T-cell (primary cell): Measurements from ENCODE around the gene CAMK1D. TPM values are rescaled to one million over a fixed set of nuclear protein-coding genes. Genes with fewer than 3 reads are reported as not detected.
A peak's percentile ranks its signal among the peaks of the same experiment; 100 is the strongest.

ENCODE experiments used
- ATAC-seq, 4 experiments: fragments of 200-7000 bp in 3 of 4; fragments of 150-1000 bp in 1 of 4; cut with Tn5 transposase; replicated peaks in 1 of 4; 1 replicate in 3 of 4; 2 replicates in 1 of 4; pipeline ENCODE4 v1.10.0; 2021; ENCODE audit warnings: moderate library complexity in 3 of 4, mild to moderate bottlenecking in 2 of 4, moderate number of reproducible peaks in 1 of 4
- CTCF ChIA-PET, 2 donors: fragments of 300-600 bp; sonication (Branson Sonifier 250); formaldehyde crosslinking; loops; one replicate each; lab custom pipeline; 2022; ENCODE audit warnings: antibody characterized with exemption in 2 of 2; lab: Charles Lee
- POLR2A ChIA-PET, 2 donors: fragments of 300-600 bp; sonication (Branson Sonifier 250); formaldehyde crosslinking; loops; one replicate each; lab custom pipeline; 2022; ENCODE audit warnings: antibody characterized with exemption in 2 of 2; lab: Charles Lee
- DNase-seq, 35 experiments: peaks; one replicate each; pipeline versions ENCODE4 v3.0.0 to v3.0.0-alpha.2; 2013 to 2023
- H3K27ac ChIP-seq: one replicate; pipeline ENCODE4 v1.5.1; 2013; ENCODE audit warnings: low read length
- H3K27me3 ChIP-seq, 2 experiments: replicated peaks in 1 of 2; 1 replicate in 1 of 2; 2 replicates in 1 of 2; pipeline versions ENCODE4 v1.6.1 to v1.7.0; 2013; ENCODE audit warnings: low read length in 1 of 2, mixed read lengths in 1 of 2; ENCODE audit not compliant: control insufficient read depth in 2 of 2, insufficient read depth in 2 of 2; ENCODE audit errors: extremely low read depth in 1 of 2
- H3K36me3 ChIP-seq, 2 donors: 1 replicate in 1 of 2; 2 replicates in 1 of 2; pipeline versions ENCODE4 v1.6.1 to v1.7.0; 2013; ENCODE audit warnings: low read length in 1 of 2; ENCODE audit not compliant: control insufficient read depth in 2 of 2, insufficient read depth in 1 of 2; ENCODE audit errors: extremely low read depth in 1 of 2
- H3K4me1 ChIP-seq, 2 experiments: 1 replicate in 1 of 2; 2 replicates in 1 of 2; pipeline versions ENCODE4 v1.6.1 to v1.7.0; 2013; ENCODE audit warnings: low read length in 2 of 2, mixed read lengths in 1 of 2; ENCODE audit not compliant: insufficient read depth in 2 of 2, control insufficient read depth in 1 of 2; ENCODE audit errors: extremely low read depth in 1 of 2
- H3K4me3 ChIP-seq, 2 donors: 1 replicate in 1 of 2; 2 replicates in 1 of 2; pipeline versions ENCODE4 v1.5.1 to v1.7.0; 2013; ENCODE audit warnings: mild to moderate bottlenecking in 2 of 2, low read length in 1 of 2, moderate library complexity in 1 of 2; ENCODE audit not compliant: control insufficient read depth in 1 of 2; ENCODE audit errors: extremely low read depth in 1 of 2
- H3K9me3 ChIP-seq: 2 replicates; pipeline ENCODE4 v1.7.0; 2013
- H3K27ac Mint-ChIP-seq, 2 donors: one replicate each; pipeline ENCODE4 v1.8.0; 2020 to 2021; ENCODE audit warnings: mild to moderate bottlenecking in 2 of 2, mixed read lengths in 2 of 2
- H3K27me3 Mint-ChIP-seq, 2 donors: one replicate each; pipeline ENCODE4 v1.8.0; 2021 to 2022; ENCODE audit warnings: mixed read lengths in 2 of 2
- H3K36me3 Mint-ChIP-seq: one replicate; pipeline ENCODE4 v1.8.0; 2021; ENCODE audit warnings: mixed read lengths
- H3K4me1 Mint-ChIP-seq, 3 donors: one replicate each; pipeline ENCODE4 v1.8.0; 2020 to 2022; ENCODE audit warnings: mixed read lengths in 3 of 3, mild to moderate bottlenecking in 1 of 3
- H3K4me3 Mint-ChIP-seq, 3 donors: one replicate each; pipeline ENCODE4 v1.8.0; 2020 to 2022; ENCODE audit warnings: mild to moderate bottlenecking in 3 of 3, mixed read lengths in 3 of 3, moderate library complexity in 3 of 3
- H3K9me3 Mint-ChIP-seq, 3 donors: one replicate each; pipeline ENCODE4 v1.8.0; 2020 to 2022; ENCODE audit warnings: mixed read lengths in 3 of 3
- WGBS: methylation state at CpG from one replicate; pipeline ENCODE4 v1.1.5; 2013; ENCODE audit warnings: missing lambda C conversion rate; ENCODE audit not compliant: insufficient coverage; 5-methylcytosine and 5-hydroxymethylcytosine counted together
- total RNA-seq, 35 experiments: library from RNA in 6 of 35; stranded (reverse) in 6 of 35; fragments of 120-200 nt in 1 of 35; gene quantifications; one replicate each; pipeline versions ENCODE4 v1.2.1 to v1.2.4 and lab custom pipeline; 2013 to 2026

Gene CAMK1D
- total RNA-seq, 5 donors from 2014 or later (not counting 1 experiment from before 2014, with no cell fraction given) = 16.8 to 31.3 (median 23.6) TPM

DNA sequence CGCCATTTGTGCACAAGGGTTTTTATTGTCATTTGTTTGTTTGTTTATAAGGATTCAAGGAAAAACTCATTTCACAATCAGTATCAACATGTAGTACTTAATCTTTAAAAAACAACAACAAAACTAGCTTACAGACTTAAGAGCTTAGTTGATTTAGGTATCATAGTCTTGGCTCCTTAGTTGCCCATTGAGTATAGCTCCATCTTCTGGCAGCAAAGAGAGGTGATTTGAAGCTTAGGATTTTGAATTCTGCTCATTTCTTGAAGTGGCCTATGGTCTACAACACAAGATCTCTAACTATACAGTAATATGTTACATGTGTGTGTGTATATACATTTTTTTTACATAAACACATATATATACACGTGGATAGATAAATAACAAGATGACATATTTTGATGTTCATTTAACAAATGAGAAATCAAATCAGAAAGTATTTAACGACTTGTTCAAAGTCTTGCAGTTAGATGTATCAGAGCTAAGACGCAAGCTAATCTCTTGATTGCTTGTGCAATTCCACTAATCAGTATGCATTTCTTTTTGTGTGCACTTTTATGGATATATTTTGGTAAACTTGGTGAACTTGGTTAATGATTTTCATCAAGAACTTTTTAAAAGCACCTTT is 307.3 kb downstream of the CAMK1D start:
- Histone ChIP-seq H3K27ac (no peak overlapping the region), H3K9me3 (no peaks in the 10 kb centered on the region), H3K27me3 (no peaks in the 10 kb centered on the region), H3K4me3 (no peak overlapping the region), H3K36me3 (peaks cover 0 to 5% of the 10 kb centered on the region in 2 donors), H3K4me1 (peaks cover 0 to 5% of the 10 kb centered on the region in 2 experiments)
- Mint-ChIP-seq H3K4me3 (no peak overlapping the region), H3K9me3 (peaks cover 0 to 7% (median 0%) of the 10 kb centered on the region in 3 donors), H3K27ac (no peak overlapping the region), H3K36me3 (peaks cover 22% of the 10 kb centered on the region), H3K27me3 (no peaks in the 10 kb centered on the region), H3K4me1 (peaks cover 6 to 7% (median 7%) of the 10 kb centered on the region in 3 donors)
- DNase-seq (peak in 3 of 35 experiments; percentile 10 to 67 (median 12)), ATAC-seq (peak; percentile 57 to 68 (median 62))
- CTCF ChIA-PET = interaction anchor here (0.5 to 3.0 kb wide), 52 partner anchors 9 to 477 kb away, joined by 3 to 68 read pairs (median 4); partner anchors contain the start of genes CDC123 (in 1 of the 2) and NUDT5 (in 1 of the 2)
- WGBS = no CpG with 5 or more reads among the region's 4 CpGs
- POLR2A ChIA-PET = interaction anchor here (0.5 to 0.7 kb wide), 4 partner anchors 56 to 379 kb away, joined by 3 to 8 read pairs (median 4); no protein-coding TSS in a partner anchor

DNA sequence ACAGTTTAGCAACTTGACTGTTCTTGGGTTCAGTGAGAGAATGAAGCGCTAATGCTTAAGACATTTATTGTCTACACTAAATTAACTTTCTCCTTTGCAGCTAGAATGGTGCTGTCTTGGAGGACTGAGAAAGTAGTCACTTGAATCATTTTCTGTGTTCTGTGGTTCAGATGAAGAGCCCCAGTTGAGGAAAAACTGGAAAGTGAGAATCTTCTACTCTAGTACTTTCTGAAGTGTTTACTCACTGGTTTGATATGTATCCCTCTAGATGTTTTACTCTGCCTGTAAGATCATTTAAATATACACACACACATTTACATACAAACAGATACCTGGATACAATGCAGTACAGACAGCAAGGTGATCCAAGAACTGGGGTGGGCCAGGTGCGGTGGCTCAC is 308.1 kb downstream of the CAMK1D start:
- H3K36me3 Mint-ChIP-seq = peaks cover 22% of the 10 kb centered on the region
- DNase-seq (no peak), ATAC-seq (no peak)

DNA sequence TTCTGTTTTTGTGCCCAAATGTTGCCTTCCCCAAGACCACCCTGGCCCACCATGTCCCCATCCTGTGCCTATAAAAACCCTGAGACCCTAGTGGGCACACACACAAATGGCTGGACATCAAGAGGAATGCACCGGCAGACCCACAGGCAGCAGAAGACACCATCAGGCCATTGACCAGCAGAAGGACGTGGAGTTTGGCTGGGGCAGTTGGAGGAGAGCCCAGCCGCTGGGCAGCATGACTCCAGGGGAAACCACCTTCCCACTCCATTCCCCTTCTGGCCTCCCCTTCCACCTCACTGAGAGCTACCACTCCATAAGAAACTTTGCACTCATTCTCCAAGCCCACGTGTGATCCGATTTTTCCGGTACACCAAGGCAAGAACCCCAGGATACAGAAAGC is 309.2 kb downstream of the CAMK1D start:
- Histone ChIP-seq H3K4me1 (peaks cover 0 to 5% of the 10 kb centered on the region in 2 experiments), H3K27me3 (no peaks in the 10 kb centered on the region), H3K9me3 (no peaks in the 10 kb centered on the region), H3K27ac (no peak overlapping the region), H3K36me3 (peaks cover 0 to 5% of the 10 kb centered on the region in 2 donors), H3K4me3 (no peak overlapping the region)
- peaks cover 16% of the 10 kb centered on the region for H3K36me3 Mint-ChIP-seq
- peaks cover 0 to 5% (median 0%) of the 10 kb centered on the region in 3 donors for H3K9me3 Mint-ChIP-seq
- ATAC-seq = no peak
- no peak overlapping the region for H3K27ac Mint-ChIP-seq
- CTCF ChIA-PET = interaction anchor here (0.5 to 2.4 kb wide), 2 partner anchors 444 to 453 kb away, joined by 4 to 17 read pairs; no protein-coding TSS in a partner anchor
- POLR2A ChIA-PET = no interaction called here
- peaks cover 6 to 7% (median 7%) of the 10 kb centered on the region in 3 donors for H3K4me1 Mint-ChIP-seq
- no peak overlapping the region for H3K4me3 Mint-ChIP-seq
- no peak for DNase-seq
- H3K27me3 Mint-ChIP-seq = no peaks in the 10 kb centered on the region
- WGBS = 100% methylated on average over 2 of the region's 6 CpGs

More for the DNA sequence above, 308.1 kb downstream of the CAMK1D start:
- H3K27ac Mint-ChIP-seq = no peak overlapping the region
- peaks cover 6 to 7% (median 7%) of the 10 kb centered on the region in 3 donors for H3K4me1 Mint-ChIP-seq
- peaks cover 0 to 5% of the 10 kb centered on the region in 2 donors for H3K36me3 ChIP-seq
- no peaks in the 10 kb centered on the region for H3K27me3 ChIP-seq
- H3K4me3 ChIP-seq = no peak overlapping the region
- H3K4me3 Mint-ChIP-seq = no peak overlapping the region
- ChIA-PET POLR2A (interaction anchor here (0.6 to 0.7 kb wide), 2 partner anchors 303 to 380 kb away, joined by 3 to 5 read pairs; no protein-coding TSS in a partner anchor), CTCF (interaction anchor here (0.5 to 3.0 kb wide), 12 partner anchors 12 to 461 kb away, joined by 3 to 68 read pairs (median 6); partner anchors contain the start of genes CDC123 (in 1 of the 2) and NUDT5 (in 1 of the 2))
- no peaks in the 10 kb centered on the region for H3K27me3 Mint-ChIP-seq
- H3K9me3 ChIP-seq = no peaks in the 10 kb centered on the region
- peaks cover 0 to 5% of the 10 kb centered on the region in 2 experiments for H3K4me1 ChIP-seq
- H3K27ac ChIP-seq = no peak overlapping the region
- 100% methylated on average over 1 of the region's 2 CpGs for WGBS
- H3K9me3 Mint-ChIP-seq = peaks cover 0 to 7% (median 0%) of the 10 kb centered on the region in 3 donors

DNA sequence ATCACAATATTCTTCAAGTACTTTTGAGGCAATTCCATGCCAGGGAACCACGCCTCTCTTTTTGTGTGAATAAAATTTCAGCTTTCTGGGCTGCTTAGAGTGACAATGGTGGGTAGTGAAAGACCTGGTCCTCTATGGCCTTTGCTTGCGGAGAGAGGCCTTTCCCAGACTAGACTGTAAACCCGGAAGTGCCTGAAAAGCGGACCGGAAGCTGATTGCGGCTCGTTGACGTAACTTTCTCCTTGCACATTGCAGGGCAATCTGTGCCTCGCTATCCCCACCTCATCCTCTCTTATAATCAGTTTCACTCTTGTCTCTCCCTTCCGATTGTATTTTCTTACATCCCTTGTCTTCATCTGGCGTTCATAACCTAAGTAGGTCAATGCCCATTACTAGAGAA is 310.4 kb downstream of the CAMK1D start:
- Mint-ChIP-seq H3K27ac (no peak overlapping the region), H3K27me3 (no peaks in the 10 kb centered on the region), H3K4me1 (peaks cover 6 to 7% (median 7%) of the 10 kb centered on the region in 3 donors), H3K36me3 (peaks cover 8% of the 10 kb centered on the region), H3K9me3 (no peaks in the 10 kb centered on the region), H3K4me3 (no peak overlapping the region)
- ATAC-seq = no peak
- H3K4me1 ChIP-seq = peaks cover 0 to 5% of the 10 kb centered on the region in 2 experiments
- H3K36me3 ChIP-seq = peaks cover 0 to 5% of the 10 kb centered on the region in 2 donors
- no peaks in the 10 kb centered on the region for H3K9me3 ChIP-seq
- H3K27ac ChIP-seq = no peak overlapping the region
- H3K27me3 ChIP-seq = no peaks in the 10 kb centered on the region
- ChIA-PET CTCF (interaction anchor here in 1 of 2 donors (0.7 kb wide), 1 partner anchor 173 kb away, joined by 3 read pairs; no protein-coding TSS in a partner anchor), POLR2A (no interaction called here)
- H3K4me3 ChIP-seq = no peak overlapping the region
- 95% methylated on average over 9 of the region's 11 CpGs for WGBS
- no peak for DNase-seq

DNA sequence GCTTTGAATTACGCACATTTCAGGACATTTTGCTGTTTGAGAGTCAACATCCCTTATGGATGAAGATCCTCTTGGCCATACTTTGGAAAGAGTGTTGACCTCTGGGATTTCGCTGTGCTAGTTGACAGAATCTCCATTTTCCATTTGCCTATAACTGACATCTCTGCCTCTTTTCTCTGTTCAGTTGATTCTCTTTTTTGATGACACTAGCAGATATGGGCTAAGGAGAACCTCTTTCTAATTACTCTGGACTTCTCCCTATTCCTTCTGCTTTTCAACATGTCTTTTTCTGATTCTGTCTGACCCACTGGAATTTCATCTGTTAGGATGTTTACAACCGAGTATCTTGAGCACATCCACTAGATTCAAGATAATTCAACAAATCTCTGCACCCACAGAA is 311.5 kb downstream of the CAMK1D start:
- WGBS = 100% methylated on average over 1 of the region's 3 CpGs
- Mint-ChIP-seq H3K27me3 (no peaks in the 10 kb centered on the region), H3K4me1 (peaks cover 3 to 7% (median 5%) of the 10 kb centered on the region in 3 donors), H3K4me3 (no peak overlapping the region), H3K9me3 (no peaks in the 10 kb centered on the region), H3K36me3 (peaks cover 15% of the 10 kb centered on the region), H3K27ac (no peak overlapping the region)
- ATAC-seq = no peak
- Histone ChIP-seq H3K27ac (no peak overlapping the region), H3K9me3 (no peaks in the 10 kb centered on the region), H3K4me3 (no peak overlapping the region), H3K36me3 (peaks cover 0 to 5% of the 10 kb centered on the region in 2 donors), H3K27me3 (no peaks in the 10 kb centered on the region), H3K4me1 (peaks cover 0 to 5% of the 10 kb centered on the region in 2 experiments)
- DNase-seq = no peak
- ChIA-PET CTCF (interaction anchor here in 1 of 2 donors (0.6 kb wide), 1 partner anchor 55 kb away, joined by 4 read pairs; no protein-coding TSS in a partner anchor), POLR2A (no interaction called here)

DNA sequence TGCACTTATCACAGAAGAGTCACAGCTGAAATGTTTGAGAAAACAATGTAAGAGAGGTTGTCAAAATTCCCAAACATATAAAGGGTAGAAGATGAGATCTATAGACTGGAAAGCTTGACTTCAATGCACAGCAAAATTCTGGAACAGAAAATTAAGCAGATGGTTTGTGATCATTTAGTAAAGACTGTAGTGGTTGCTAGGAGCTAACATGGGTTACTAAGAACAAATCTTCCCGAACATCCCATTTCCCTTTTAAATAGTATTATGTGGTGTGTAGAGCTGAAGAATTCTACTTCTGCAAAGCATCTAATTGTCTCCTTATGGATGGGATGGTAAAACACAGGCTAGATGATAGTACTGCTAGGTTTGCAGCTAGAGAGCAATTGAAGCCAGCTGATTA is 312.3 kb downstream of the CAMK1D start:
- H3K27ac ChIP-seq = no peak overlapping the region
- peaks cover 2 to 6% of the 10 kb centered on the region in 2 donors for H3K36me3 ChIP-seq
- no peak overlapping the region for H3K4me3 Mint-ChIP-seq
- WGBS = no CpG with 5 or more reads among the region's 1 CpG
- POLR2A ChIA-PET = no interaction called here
- H3K4me1 Mint-ChIP-seq = peaks cover 0 to 7% (median under 1%) of the 10 kb centered on the region in 3 donors
- H3K36me3 Mint-ChIP-seq = peaks cover 24% of the 10 kb centered on the region
- H3K9me3 ChIP-seq = no peaks in the 10 kb centered on the region
- H3K9me3 Mint-ChIP-seq = no peaks in the 10 kb centered on the region
- H3K27me3 ChIP-seq = no peaks in the 10 kb centered on the region
- no peak for DNase-seq
- H3K27me3 Mint-ChIP-seq = no peaks in the 10 kb centered on the region
- H3K27ac Mint-ChIP-seq = no peak overlapping the region
- no peak for ATAC-seq
- CTCF ChIA-PET = interaction anchor here in 1 of 2 donors (0.6 kb wide), 1 partner anchor 56 kb away, joined by 4 read pairs; no protein-coding TSS in a partner anchor
- no peaks in the 10 kb centered on the region for H3K4me1 ChIP-seq
- no peak overlapping the region for H3K4me3 ChIP-seq
